ENCODE results near the gene HSFX4.
"Not testable (repeated sequence)": the region's sequence is repeated elsewhere in the genome, so short reads cannot be mapped to it uniquely, and the experiment has no call there.

DNA sequence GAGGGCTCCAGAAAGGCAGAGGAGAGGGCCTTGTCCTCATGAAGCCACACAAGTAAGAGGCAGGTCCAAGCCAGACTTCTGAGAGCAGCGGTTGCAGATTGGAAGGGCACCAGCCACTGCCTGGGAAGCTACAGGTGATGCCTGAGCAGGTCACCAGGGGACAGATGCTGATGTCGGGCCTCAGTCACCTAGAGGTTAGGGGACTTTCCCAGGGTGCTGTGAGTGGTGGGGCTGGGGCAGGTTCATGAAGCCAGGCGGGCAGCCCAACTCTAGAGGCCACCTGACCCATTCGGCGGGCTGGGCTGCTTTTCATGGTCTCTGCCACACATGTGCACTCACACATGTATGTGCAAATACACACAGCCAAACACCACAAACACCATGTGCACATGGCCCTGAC is 3.6 kb downstream of the HSFX4 start:
- TF ChIP-seq, protein P1, sequence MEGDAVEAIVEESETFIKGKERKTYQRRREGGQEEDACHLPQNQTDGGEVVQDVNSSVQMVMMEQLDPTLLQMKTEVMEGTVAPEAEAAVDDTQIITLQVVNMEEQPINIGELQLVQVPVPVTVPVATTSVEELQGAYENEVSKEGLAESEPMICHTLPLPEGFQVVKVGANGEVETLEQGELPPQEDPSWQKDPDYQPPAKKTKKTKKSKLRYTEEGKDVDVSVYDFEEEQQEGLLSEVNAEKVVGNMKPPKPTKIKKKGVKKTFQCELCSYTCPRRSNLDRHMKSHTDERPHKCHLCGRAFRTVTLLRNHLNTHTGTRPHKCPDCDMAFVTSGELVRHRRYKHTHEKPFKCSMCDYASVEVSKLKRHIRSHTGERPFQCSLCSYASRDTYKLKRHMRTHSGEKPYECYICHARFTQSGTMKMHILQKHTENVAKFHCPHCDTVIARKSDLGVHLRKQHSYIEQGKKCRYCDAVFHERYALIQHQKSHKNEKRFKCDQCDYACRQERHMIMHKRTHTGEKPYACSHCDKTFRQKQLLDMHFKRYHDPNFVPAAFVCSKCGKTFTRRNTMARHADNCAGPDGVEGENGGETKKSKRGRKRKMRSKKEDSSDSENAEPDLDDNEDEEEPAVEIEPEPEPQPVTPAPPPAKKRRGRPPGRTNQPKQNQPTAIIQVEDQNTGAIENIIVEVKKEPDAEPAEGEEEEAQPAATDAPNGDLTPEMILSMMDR (conservative IDR thresholded peaks at IDR 0.05 in 1 of 2, IDR thresholded peaks at IDR 0.05 in 1 of 2; ENCODE audit: low read depth in 1 of 2, low read length in 2 of 2), result not testable (repeated sequence)
- TF ChIP-seq EZH2 (IDR thresholded peaks at IDR 0.05; ENCODE audit: low read length, missing control alignments), result not testable (repeated sequence)

Data from fibroblast of lung (primary cell).